ENCODE measurements around the gene OCA2. TPM values are rescaled to one million over a fixed set of nuclear protein-coding genes. Genes with fewer than 3 reads are reported as not detected.

OCA2 gene
- total and polyA plus RNA-seq, 2 donors from 2014 or later = 0.45 to 2.5 TPM

- Histone ChIP-seq H3K4me1 (ENCODE audit: control insufficient read depth in 2 of 3, insufficient read depth in 2 of 3, low read depth in 1 of 3, low read length in 3 of 3) (peaks cover 0 to 15% (median 4%) of the 10 kb centered on the region in 3 donors), H3K9me3 (ENCODE audit: control insufficient read depth in 2 of 3, insufficient read depth in 1 of 3, low read length in 3 of 3) (no peaks in the 10 kb centered on the region), H3K27me3 (ENCODE audit: control insufficient read depth, insufficient read depth, low read length) (peaks cover 8% of the 10 kb centered on the region), H3K4me3 (ENCODE audit: low read length in 3 of 3) (no peak overlapping the region), H3K9ac (ENCODE audit: low read length in 3 of 3) (no peak overlapping the region), H3K36me3 (ENCODE audit: control insufficient read depth in 2 of 3, insufficient read depth in 3 of 3, low read length in 3 of 3) (no peaks in the 10 kb centered on the region), H3K27ac (ENCODE audit: low read depth in 2 of 2, low read length in 2 of 2) (no peak overlapping the region)
- no peak for TF ChIP-seq CTCF (IDR thresholded peaks at IDR 0.05; ENCODE audit: borderline replicate concordance, extremely low read depth, insufficient read depth)
- intact Hi-C loops (cut with DNase I) = no loop called here
- DNase-seq (no peak), FAIRE-seq (no peak)
Observed at GRCh38 chr15:28104326-28104725, 5.2 kb upstream of the OCA2 start.

- H3K36me3 ChIP-seq (ENCODE audit: control insufficient read depth in 2 of 3, insufficient read depth in 3 of 3, low read length in 3 of 3) = no peaks in the 10 kb centered on the region
- TF ChIP-seq CTCF (IDR thresholded peaks at IDR 0.05; ENCODE audit: borderline replicate concordance, extremely low read depth, insufficient read depth) = no peak
- DNase-seq = peak in 1 of 5 donors; percentile 62
Observed at GRCh38 chr15:28103831-28104230, 4.7 kb upstream of the OCA2 start.

GRCh38 chr15:28101983-28102441, 2.9 kb upstream of the OCA2 start:
- Histone ChIP-seq H3K36me3 (ENCODE audit: control insufficient read depth in 2 of 3, insufficient read depth in 3 of 3, low read length in 3 of 3) (no peaks in the 10 kb centered on the region), H3K27ac (ENCODE audit: low read depth in 2 of 2, low read length in 2 of 2) (no peak overlapping the region), H3K9ac (ENCODE audit: low read length in 3 of 3) (no peak overlapping the region), H3K9me3 (ENCODE audit: control insufficient read depth in 2 of 3, insufficient read depth in 1 of 3, low read length in 3 of 3) (no peaks in the 10 kb centered on the region), H3K4me3 (ENCODE audit: low read length in 3 of 3) (no peak overlapping the region), H3K4me1 (ENCODE audit: control insufficient read depth in 2 of 3, insufficient read depth in 2 of 3, low read depth in 1 of 3, low read length in 3 of 3) (peaks cover 0 to 9% (median 4%) of the 10 kb centered on the region in 3 donors), H3K27me3 (ENCODE audit: control insufficient read depth, insufficient read depth, low read length) (peaks cover 8% of the 10 kb centered on the region)
- no peak for TF ChIP-seq CTCF (IDR thresholded peaks at IDR 0.05; ENCODE audit: borderline replicate concordance, extremely low read depth, insufficient read depth)
- no peak for DNase-seq
- no peak for FAIRE-seq
- intact Hi-C loops (cut with DNase I) = no loop called here

More at GRCh38 chr15:28103831-28104230, 4.7 kb upstream of the OCA2 start:
- Histone ChIP-seq H3K4me1 (ENCODE audit: control insufficient read depth in 2 of 3, insufficient read depth in 2 of 3, low read depth in 1 of 3, low read length in 3 of 3) (peaks cover 0 to 15% (median 4%) of the 10 kb centered on the region in 3 donors), H3K4me3 (ENCODE audit: low read length in 3 of 3) (no peak overlapping the region), H3K9ac (ENCODE audit: low read length in 3 of 3) (no peak overlapping the region), H3K9me3 (ENCODE audit: control insufficient read depth in 2 of 3, insufficient read depth in 1 of 3, low read length in 3 of 3) (no peaks in the 10 kb centered on the region), H3K27me3 (ENCODE audit: control insufficient read depth, insufficient read depth, low read length) (peaks cover 8% of the 10 kb centered on the region), H3K27ac (ENCODE audit: low read depth in 2 of 2, low read length in 2 of 2) (no peak overlapping the region)
- no peak for FAIRE-seq
- intact Hi-C loops (cut with DNase I) = no loop called here

GRCh38 chr15:28101201-28101600, 2.1 kb upstream of the OCA2 start:
- intact Hi-C loops (cut with DNase I) = no loop called here
- H3K27me3 ChIP-seq (ENCODE audit: control insufficient read depth, insufficient read depth, low read length) = peaks cover 8% of the 10 kb centered on the region
- H3K9ac ChIP-seq (ENCODE audit: low read length in 3 of 3) = no peak overlapping the region
- DNase-seq (peak in 1 of 5 donors; percentile 61), FAIRE-seq (no peak)
- H3K9me3 ChIP-seq (ENCODE audit: control insufficient read depth in 2 of 3, insufficient read depth in 1 of 3, low read length in 3 of 3) = no peaks in the 10 kb centered on the region
- no peaks in the 10 kb centered on the region for H3K36me3 ChIP-seq (ENCODE audit: control insufficient read depth in 2 of 3, insufficient read depth in 3 of 3, low read length in 3 of 3)
- peaks cover 0 to 10% (median 4%) of the 10 kb centered on the region in 3 donors for H3K4me1 ChIP-seq (ENCODE audit: control insufficient read depth in 2 of 3, insufficient read depth in 2 of 3, low read depth in 1 of 3, low read length in 3 of 3)
- no peak overlapping the region for H3K27ac ChIP-seq (ENCODE audit: low read depth in 2 of 2, low read length in 2 of 2)
- H3K4me3 ChIP-seq (ENCODE audit: low read length in 3 of 3) = no peak overlapping the region
- TF ChIP-seq CTCF (IDR thresholded peaks at IDR 0.05; ENCODE audit: borderline replicate concordance, extremely low read depth, insufficient read depth) = no peak
